ENCODE measurements around the gene BRD4.
A peak's percentile ranks its signal among the peaks of the same experiment; 100 is the strongest.

The BRD4 gene

GRCh38 chr19:15332311-15332996 is at the start of gene BRD4:
Gene BRD4, minus strand, starts transcription at chr19:15332539. Its CDS starts 59,440 bp downstream, at chr19:15273099.
- peaks cover 63% of the 10 kb centered on the region for H3K36me3 Mint-ChIP-seq
- peak within 1 kb of the TSS; percentile 86 for H3K4me3 Mint-ChIP-seq
- no peaks in the 10 kb centered on the region for H3K9me3 Mint-ChIP-seq
- ATAC-seq, result peak; percentile 77
- DNase-seq (ENCODE audit: low spot score in 2 of 2), result peak; percentile 75 to 89
- H3K27ac Mint-ChIP-seq, result peak within 1 kb of the TSS; percentile 95
- peaks cover 47% of the 10 kb centered on the region for H3K4me1 Mint-ChIP-seq

DNA sequence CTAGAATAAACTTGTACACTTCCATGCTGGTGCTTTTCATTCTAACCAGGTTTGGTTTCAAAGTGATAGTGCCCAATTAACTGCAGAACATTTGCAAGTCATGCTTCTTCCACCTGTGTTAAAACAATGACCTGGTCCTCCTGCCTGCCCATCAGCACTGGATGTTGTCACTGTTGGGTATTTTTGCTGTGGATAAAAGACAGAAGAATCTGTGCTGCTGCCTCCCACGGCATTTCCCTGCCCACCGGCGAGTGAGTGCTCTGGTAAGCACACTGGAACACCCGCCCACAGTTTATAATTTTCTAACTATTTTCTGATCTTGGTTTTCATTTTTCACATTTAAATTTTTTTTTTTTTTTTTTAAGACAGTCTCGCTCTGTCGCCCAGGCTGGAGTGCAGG is 49.5 kb upstream of the BRD4 start:
- Mint-ChIP-seq H3K9me3 (no peaks in the 10 kb centered on the region), H3K27ac (peak overlapping the region; percentile 99), H3K4me3 (peak overlapping the region; percentile 3), H3K36me3 (peaks cover 61% of the 10 kb centered on the region), H3K4me1 (peaks cover 32% of the 10 kb centered on the region)
- DNase-seq (ENCODE audit: low spot score in 2 of 2), result no peak
- no peak for ATAC-seq

DNA sequence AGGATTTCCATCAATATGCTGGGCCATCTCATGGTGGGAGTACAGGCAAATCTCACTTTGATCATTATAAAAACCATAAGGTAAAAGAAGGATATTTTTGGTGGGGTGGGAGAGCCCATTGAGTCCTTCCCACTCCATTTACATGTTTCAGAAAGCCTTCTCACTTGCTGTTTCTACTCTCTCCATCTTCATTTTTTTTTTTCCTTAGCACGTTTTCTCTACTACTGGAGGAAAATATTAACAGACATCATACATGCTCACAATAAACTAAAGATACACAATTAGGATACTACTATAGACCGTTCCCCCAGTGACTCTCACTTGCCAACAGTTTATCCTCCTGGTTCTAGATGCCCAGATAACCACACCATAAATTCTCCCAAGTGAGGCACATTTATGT is 49.1 kb upstream of the BRD4 start:
- no peaks in the 10 kb centered on the region for H3K9me3 Mint-ChIP-seq
- H3K4me1 Mint-ChIP-seq, result peaks cover 36% of the 10 kb centered on the region
- DNase-seq (ENCODE audit: low spot score in 2 of 2) (no peak), ATAC-seq (no peak)
- H3K27ac Mint-ChIP-seq, result peak overlapping the region; percentile 99
- H3K4me3 Mint-ChIP-seq, result peak overlapping the region; percentile 3
- H3K36me3 Mint-ChIP-seq, result peaks cover 65% of the 10 kb centered on the region

GRCh38 chr19:15379999-15380647 is 47.8 kb upstream of the BRD4 start:
- H3K4me3 Mint-ChIP-seq, result peak overlapping the region; percentile 85
- peak overlapping the region; percentile 99 for H3K27ac Mint-ChIP-seq
- peaks cover 36% of the 10 kb centered on the region for H3K4me1 Mint-ChIP-seq
- no peaks in the 10 kb centered on the region for H3K9me3 Mint-ChIP-seq
- H3K36me3 Mint-ChIP-seq, result peaks cover 67% of the 10 kb centered on the region
- DNase-seq (ENCODE audit: low spot score in 2 of 2), result no peak
- ATAC-seq, result peak; percentile 58

- Mint-ChIP-seq H3K36me3 (peaks cover 70% of the 10 kb centered on the region), H3K4me1 (peaks cover 36% of the 10 kb centered on the region), H3K4me3 (peak within 1 kb of the TSS; percentile 85), H3K9me3 (no peaks in the 10 kb centered on the region), H3K27ac (peak within 1 kb of the TSS; percentile 99)
- DNase-seq (ENCODE audit: low spot score in 2 of 2) (peak; percentile 96 to 98), ATAC-seq (peak; percentile 94)
Observed at GRCh38 chr19:15379083-15379998, 47.0 kb upstream of the BRD4 start, which contains the start of gene AKAP8. Gene AKAP8, minus strand, starts transcription at chr19:15379787. Its CDS starts 56 bp downstream, at chr19:15379731.

DNA sequence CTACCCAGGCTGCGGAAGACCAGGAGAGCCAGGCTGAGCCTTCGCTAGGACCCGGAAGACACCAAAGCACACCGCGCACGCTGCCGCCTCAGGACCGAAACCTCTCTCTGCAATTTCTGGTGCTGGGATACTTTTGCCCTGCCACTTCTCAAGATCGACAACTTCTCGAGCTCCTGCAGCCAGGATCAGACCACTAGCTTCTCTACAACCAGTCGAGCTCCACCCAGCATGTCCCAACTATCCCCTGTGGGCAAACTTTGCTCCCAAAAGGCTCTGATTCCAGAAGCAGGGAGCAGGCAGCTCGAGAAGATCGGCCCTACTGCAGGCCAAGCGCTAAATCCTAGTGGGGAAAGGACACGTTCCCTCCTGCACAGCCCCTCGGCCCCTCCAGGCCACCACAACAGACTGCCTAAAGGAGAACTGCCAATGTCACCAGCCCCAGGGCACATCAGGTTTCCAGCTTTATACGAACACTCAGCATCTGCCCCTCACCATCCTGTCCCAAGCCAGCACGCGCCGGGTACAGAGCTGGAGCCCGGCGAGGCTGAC is 46.3 kb upstream of the BRD4 start:
- peaks cover 40% of the 10 kb centered on the region for H3K4me1 Mint-ChIP-seq
- H3K36me3 Mint-ChIP-seq, result peaks cover 77% of the 10 kb centered on the region
- H3K4me3 Mint-ChIP-seq, result peak overlapping the region; percentile 85
- H3K27ac Mint-ChIP-seq, result peak overlapping the region; percentile 99
- ATAC-seq (no peak), DNase-seq (ENCODE audit: low spot score in 2 of 2) (peak in 1 of 2 donors; percentile 74)
- H3K9me3 Mint-ChIP-seq, result no peaks in the 10 kb centered on the region

- H3K4me1 Mint-ChIP-seq, result peaks cover 39% of the 10 kb centered on the region
- H3K36me3 Mint-ChIP-seq, result peaks cover 93% of the 10 kb centered on the region
- peak overlapping the region; percentile 32 for H3K27ac Mint-ChIP-seq
- no peak for DNase-seq (ENCODE audit: low spot score in 2 of 2)
- H3K4me3 Mint-ChIP-seq, result no peak overlapping the region
- no peak for ATAC-seq
- no peaks in the 10 kb centered on the region for H3K9me3 Mint-ChIP-seq
Observed at GRCh38 chr19:15374796-15375440, 42.6 kb upstream of the BRD4 start.

DNA sequence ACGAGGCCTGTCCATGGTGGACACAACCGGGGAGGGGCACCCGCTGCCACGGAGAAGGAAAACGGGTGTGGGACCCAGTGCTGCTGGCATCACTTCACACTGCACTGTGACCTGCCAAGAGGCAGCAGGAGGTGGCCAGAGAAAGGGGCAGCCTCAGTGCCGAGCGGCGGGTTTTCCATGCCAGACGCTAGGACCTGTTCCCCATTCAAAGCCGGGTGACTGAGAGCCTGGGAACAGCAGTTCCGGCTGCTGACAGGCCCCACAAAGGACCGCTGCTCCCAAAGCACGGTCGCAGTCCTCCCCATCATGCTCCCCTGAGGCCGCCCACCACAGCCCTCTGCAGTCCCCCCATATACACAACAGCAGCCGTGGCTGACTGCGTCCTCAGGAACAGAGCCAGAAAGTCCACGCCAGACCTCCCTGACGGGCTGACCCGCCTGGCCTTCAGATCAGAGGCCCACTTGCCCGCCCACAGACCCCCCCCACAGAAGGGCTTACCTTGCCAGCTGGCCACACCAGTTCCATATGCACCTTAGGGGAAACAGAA is 41.8 kb upstream of the BRD4 start:
- H3K27ac Mint-ChIP-seq, result peak overlapping the region; percentile 32
- peaks cover 93% of the 10 kb centered on the region for H3K36me3 Mint-ChIP-seq

GRCh38 chr19:15373644-15374043 is 41.3 kb upstream of the BRD4 start:
- peak overlapping the region; percentile 32 for H3K27ac Mint-ChIP-seq
- no peaks in the 10 kb centered on the region for H3K9me3 Mint-ChIP-seq
- DNase-seq (ENCODE audit: low spot score in 2 of 2), result no peak
- no peak overlapping the region for H3K4me3 Mint-ChIP-seq
- peaks cover 93% of the 10 kb centered on the region for H3K36me3 Mint-ChIP-seq
- H3K4me1 Mint-ChIP-seq, result peaks cover 42% of the 10 kb centered on the region
- no peak for ATAC-seq

More for the DNA sequence above, 41.8 kb upstream of the BRD4 start:
- Mint-ChIP-seq H3K9me3 (no peaks in the 10 kb centered on the region), H3K4me1 (peaks cover 39% of the 10 kb centered on the region), H3K4me3 (no peak overlapping the region)
- DNase-seq (ENCODE audit: low spot score in 2 of 2) (no peak), ATAC-seq (no peak)

- H3K9me3 Mint-ChIP-seq, result no peaks in the 10 kb centered on the region
- H3K36me3 Mint-ChIP-seq, result peaks cover 93% of the 10 kb centered on the region
- ATAC-seq, result no peak
- H3K4me3 Mint-ChIP-seq, result no peak overlapping the region
- DNase-seq (ENCODE audit: low spot score in 2 of 2), result no peak
- H3K4me1 Mint-ChIP-seq, result peaks cover 39% of the 10 kb centered on the region
- H3K27ac Mint-ChIP-seq, result peak overlapping the region; percentile 32
Observed at GRCh38 chr19:15372891-15373301, 40.6 kb upstream of the BRD4 start.

- no peak for DNase-seq (ENCODE audit: low spot score in 2 of 2)
- no peak overlapping the region for H3K4me3 Mint-ChIP-seq
- peaks cover 35% of the 10 kb centered on the region for H3K4me1 Mint-ChIP-seq
- H3K27ac Mint-ChIP-seq, result no peak overlapping the region
- no peaks in the 10 kb centered on the region for H3K9me3 Mint-ChIP-seq
- H3K36me3 Mint-ChIP-seq, result peaks cover 94% of the 10 kb centered on the region
- no peak for ATAC-seq
Observed at GRCh38 chr19:15372470-15372869, 40.1 kb upstream of the BRD4 start.

DNA sequence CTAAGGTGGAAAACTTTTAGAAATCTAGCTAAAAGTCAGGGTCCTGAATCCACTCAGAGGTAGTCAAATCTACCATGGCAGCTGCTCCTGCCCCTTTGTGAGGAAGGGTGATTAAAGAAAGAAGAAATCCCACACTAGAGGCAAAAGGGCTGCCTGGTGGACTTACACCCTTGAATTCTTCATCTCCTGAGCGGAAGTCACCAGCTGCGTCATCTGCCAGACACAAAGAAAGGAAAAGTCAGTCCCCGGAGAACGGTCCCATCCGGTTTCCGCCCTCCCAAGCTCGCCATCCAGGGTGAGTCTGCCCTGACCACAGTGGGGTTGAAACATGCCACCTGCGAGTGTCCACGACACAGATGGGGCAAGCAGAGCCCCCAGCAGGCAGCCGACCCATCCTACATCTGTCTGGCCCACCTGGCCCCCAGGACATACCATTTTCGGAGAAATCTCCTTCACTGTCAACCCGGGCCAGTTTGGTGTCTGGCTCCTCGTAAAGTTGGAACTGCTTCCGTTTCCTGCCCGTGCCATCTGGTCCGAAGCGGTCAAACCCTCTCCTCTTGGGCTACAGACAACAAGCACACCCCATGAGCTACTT is 39.5 kb upstream of the BRD4 start:
- peaks cover 30% of the 10 kb centered on the region for H3K4me1 Mint-ChIP-seq
- ATAC-seq (no peak), DNase-seq (ENCODE audit: low spot score in 2 of 2) (no peak)
- no peaks in the 10 kb centered on the region for H3K9me3 Mint-ChIP-seq
- no peak overlapping the region for H3K4me3 Mint-ChIP-seq
- H3K36me3 Mint-ChIP-seq, result peaks cover 96% of the 10 kb centered on the region
- H3K27ac Mint-ChIP-seq, result no peak overlapping the region

DNA sequence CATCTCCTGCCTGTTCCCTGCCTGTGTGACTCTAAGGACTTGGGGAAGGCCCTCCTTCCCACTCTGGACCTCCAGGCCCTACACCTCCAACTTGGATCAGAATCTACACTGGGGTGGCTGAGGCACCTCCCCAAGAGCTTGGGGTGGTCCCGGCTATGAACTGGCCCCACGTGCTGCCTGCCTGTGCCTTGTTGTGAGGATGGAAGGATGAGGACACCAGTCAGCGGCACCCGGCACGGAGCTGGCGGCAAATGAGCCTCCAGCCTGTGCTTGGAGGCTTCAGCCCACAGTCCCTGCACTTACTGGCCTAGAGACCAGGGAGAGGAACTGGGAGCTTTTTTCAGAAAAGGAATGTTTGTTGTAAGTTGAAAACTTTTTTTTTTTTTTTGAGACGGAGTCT is 38.8 kb upstream of the BRD4 start:
- no peak overlapping the region for H3K27ac Mint-ChIP-seq

DNA sequence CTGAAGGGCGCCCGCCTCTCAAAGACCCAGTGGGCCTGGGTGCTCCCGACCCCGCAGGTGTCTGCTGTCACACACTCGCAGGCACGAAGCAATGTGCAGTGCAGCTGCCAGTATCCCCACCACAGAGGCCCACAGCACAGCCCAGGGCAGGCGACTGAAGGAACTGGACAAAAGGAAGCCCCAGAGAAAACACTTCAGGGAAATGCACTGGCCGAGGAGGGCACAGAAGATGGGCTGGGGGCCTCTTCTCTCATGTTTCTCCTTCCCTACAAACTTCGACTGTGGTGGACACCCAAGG is 37.2 kb upstream of the BRD4 start:
- Mint-ChIP-seq H3K27ac (no peak overlapping the region), H3K36me3 (peaks cover 100% of the 10 kb centered on the region), H3K9me3 (no peaks in the 10 kb centered on the region), H3K4me3 (no peak overlapping the region), H3K4me1 (peaks cover 26% of the 10 kb centered on the region)
- DNase-seq (ENCODE audit: low spot score in 2 of 2) (no peak), ATAC-seq (no peak)

More for the DNA sequence above, 38.8 kb upstream of the BRD4 start:
- DNase-seq (ENCODE audit: low spot score in 2 of 2) (no peak), ATAC-seq (no peak)
- Mint-ChIP-seq H3K9me3 (no peaks in the 10 kb centered on the region), H3K4me3 (no peak overlapping the region), H3K36me3 (peaks cover 97% of the 10 kb centered on the region), H3K4me1 (peaks cover 26% of the 10 kb centered on the region)
